Measurements from ENCODE around the gene DRICH1.
A peak's percentile ranks its signal among the peaks of the same experiment; 100 is the strongest.
"Not testable (repeated sequence)": the region's sequence is repeated elsewhere in the genome, so short reads cannot be mapped to it uniquely, and the experiment has no call there.

Gene DRICH1

GRCh38 chr22:23649071-23649501, 17.0 kb upstream of the DRICH1 start:
- no peak for DNase-seq (ENCODE audit: low read depth)

GRCh38 chr22:23646526-23646925, 14.4 kb upstream of the DRICH1 start:
- not testable (repeated sequence) for DNase-seq (ENCODE audit: low read depth)

- not testable (repeated sequence) for DNase-seq (ENCODE audit: low read depth)
Measured at GRCh38 chr22:23640206-23640605, 8.1 kb upstream of the DRICH1 start.

- DNase-seq (ENCODE audit: low read depth): no peak
Measured at GRCh38 chr22:23639661-23640060, 7.5 kb upstream of the DRICH1 start.

- no peak for DNase-seq (ENCODE audit: low read depth)
Measured at GRCh38 chr22:23638611-23639010, 6.5 kb upstream of the DRICH1 start.

GRCh38 chr22:23635291-23635690, 3.2 kb upstream of the DRICH1 start:
- not testable (repeated sequence) for DNase-seq (ENCODE audit: low read depth)

- not testable (repeated sequence) for DNase-seq (ENCODE audit: low read depth)
Measured at GRCh38 chr22:23628056-23628743, 3.9 kb downstream of the DRICH1 start.

- peak; percentile 15 for DNase-seq (ENCODE audit: low read depth)
Measured at GRCh38 chr22:23627401-23628055, 4.6 kb downstream of the DRICH1 start.

- no peak for DNase-seq (ENCODE audit: low read depth)
Measured at GRCh38 chr22:23626286-23626975, 5.7 kb downstream of the DRICH1 start.

- DNase-seq (ENCODE audit: low read depth): no peak
Measured at GRCh38 chr22:23622634-23623033, 9.5 kb downstream of the DRICH1 start.

- DNase-seq (ENCODE audit: low read depth): not testable (repeated sequence)
Measured at GRCh38 chr22:23621916-23622315, 10.2 kb downstream of the DRICH1 start.

- no peak for DNase-seq (ENCODE audit: low read depth)
Measured at GRCh38 chr22:23621082-23621780, 10.9 kb downstream of the DRICH1 start.

- no peak for DNase-seq (ENCODE audit: low read depth)
Measured at GRCh38 chr22:23613193-23613972, 18.7 kb downstream of the DRICH1 start.

- no peak for DNase-seq (ENCODE audit: low read depth)
Measured at GRCh38 chr22:23609983-23610781, 21.9 kb downstream of the DRICH1 start.

GRCh38 chr22:23608583-23608982, 23.5 kb downstream of the DRICH1 start:
- no peak for DNase-seq (ENCODE audit: low read depth)

GRCh38 chr22:23606204-23607131, 25.7 kb downstream of the DRICH1 start:
- no peak for DNase-seq (ENCODE audit: low read depth)

- no peak for DNase-seq (ENCODE audit: low read depth)
Measured at GRCh38 chr22:23604939-23605712, 27.0 kb downstream of the DRICH1 start.

- no peak for DNase-seq (ENCODE audit: low read depth)
Measured at GRCh38 chr22:23603266-23603665, 28.9 kb downstream of the DRICH1 start.

All from stimulated activated CD4-positive, alpha-beta T cell treated with anti-CD3 and anti-CD28 coated beads, Interleukin-2, amount 100 ng/mL, for 4 hours (primary cell).